ENCODE measurements around the gene DNAJB2.

DNA sequence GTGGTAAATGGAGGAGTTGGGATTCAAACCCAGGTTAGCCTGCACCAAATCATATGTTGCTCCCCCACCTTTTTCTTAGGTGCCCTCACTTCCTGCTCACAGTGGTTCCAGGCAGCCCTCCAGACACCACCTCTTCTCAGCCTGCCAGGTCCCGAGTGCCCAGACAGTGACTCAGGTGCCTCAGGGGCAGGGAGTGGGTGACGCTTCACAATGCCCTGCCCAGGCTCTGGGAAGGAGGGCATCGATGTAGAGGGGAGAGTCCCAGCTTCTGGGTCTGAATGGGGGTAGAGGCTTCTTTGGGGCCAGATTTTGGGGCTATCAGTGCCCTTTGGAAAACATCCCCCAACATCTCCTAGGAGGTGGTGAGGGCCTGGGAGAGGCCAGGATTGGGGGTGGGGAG, 5.2 kb upstream of the DNAJB2 start:
- no peak for TF ChIP-seq CTCF (IDR thresholded peaks at IDR 0.05; ENCODE audit: low read depth, low read length)
- no peak for TF ChIP-seq EZH2phosphoT487 (IDR thresholded peaks at IDR 0.05; ENCODE audit: low read depth)

All from OCI-LY3 (cell line).